Lower lobe of right lung (tissue), 2 donors: ENCODE measurements around the gene NTN3. TPM values are rescaled to one million over a fixed set of nuclear protein-coding genes. Genes with fewer than 3 reads are reported as not detected.

Experiments
- ATAC-seq, 2 donors: fragments of 200-7000 bp; cut with Tn5 transposase; one replicate each; pipeline ENCODE4 v1.9.1; 2020 to 2022; ENCODE audit warnings: mild to moderate bottlenecking in 2 of 2, moderate library complexity in 2 of 2
- DNase-seq: peaks from one replicate; pipeline ENCODE4 v3.0.0-alpha.2; 2020
- H3K27ac ChIP-seq: fragments of 200-600 bp; one replicate; pipeline ENCODE4 v1.8.0; 2022
- H3K27me3 ChIP-seq: fragments of 200-600 bp; one replicate; pipeline ENCODE4 v1.8.0; 2022; ENCODE audit warnings: low read depth
- H3K36me3 ChIP-seq: fragments of 200-600 bp; one replicate; pipeline ENCODE4 v1.8.0; 2022; ENCODE audit warnings: mild to moderate bottlenecking
- H3K4me1 ChIP-seq: fragments of 200-600 bp; one replicate; pipeline ENCODE4 v1.8.0; 2022
- H3K4me3 ChIP-seq: fragments of 200-600 bp; one replicate; pipeline ENCODE4 v1.8.0; 2022; ENCODE audit warnings: mild to moderate bottlenecking
- H3K9me3 ChIP-seq: fragments of 200-600 bp; one replicate; pipeline ENCODE4 v1.8.0; 2022
- CTCF ChIP-seq: fragments of 200-600 bp; IDR thresholded peaks from one replicate; pipeline ENCODE4 v1.8.0; 2022; ENCODE audit warnings: antibody characterized with exemption, mild to moderate bottlenecking
- intact Hi-C: fragments of 100-400 bp; cut with DNase I; formaldehyde crosslinking; loops from one replicate; pipeline ENCODE4 v1.11.0; 2022
- long read RNA-seq: library from polyadenylated mRNA; unstranded; transcript quantifications from one replicate; pipeline ENCODE4 v2.0.0, GENCODE V29; 2021
- total RNA-seq: library from RNA; stranded (reverse); fragmentation: NEBNext Ultra II Directional; extraction: Animal tissue kit (Norgen Biotek cat#: 25700); gene quantifications from one replicate; pipeline ENCODE4 v1.2.1, GENCODE V29; 2021
- donor health status: DM: no; HTN: yes; CAD: no; lungs with severe emphysema.

NTN3 gene
- 0.24 TPM for total RNA-seq
- long read RNA-seq: 0 reads

GRCh38 chr16:2471016-2471652 lies at the start of gene NTN3:
Gene NTN3, plus strand, starts transcription at chr16:2471297. Its CDS starts 405 bp downstream, at chr16:2471702.
- no peak for ATAC-seq
- DNase-seq: no peak
- Histone ChIP-seq H3K36me3 (no peaks in the 10 kb centered on the region), H3K27me3 (peaks cover 56% of the 10 kb centered on the region), H3K4me1 (peaks cover 53% of the 10 kb centered on the region), H3K27ac (no peak within 1 kb of the TSS), H3K4me3 (peak within 1 kb of the TSS; percentile 34), H3K9me3 (no peaks in the 10 kb centered on the region)
- intact Hi-C loops: no loop called here
- no peak for TF ChIP-seq CTCF

DNA sequence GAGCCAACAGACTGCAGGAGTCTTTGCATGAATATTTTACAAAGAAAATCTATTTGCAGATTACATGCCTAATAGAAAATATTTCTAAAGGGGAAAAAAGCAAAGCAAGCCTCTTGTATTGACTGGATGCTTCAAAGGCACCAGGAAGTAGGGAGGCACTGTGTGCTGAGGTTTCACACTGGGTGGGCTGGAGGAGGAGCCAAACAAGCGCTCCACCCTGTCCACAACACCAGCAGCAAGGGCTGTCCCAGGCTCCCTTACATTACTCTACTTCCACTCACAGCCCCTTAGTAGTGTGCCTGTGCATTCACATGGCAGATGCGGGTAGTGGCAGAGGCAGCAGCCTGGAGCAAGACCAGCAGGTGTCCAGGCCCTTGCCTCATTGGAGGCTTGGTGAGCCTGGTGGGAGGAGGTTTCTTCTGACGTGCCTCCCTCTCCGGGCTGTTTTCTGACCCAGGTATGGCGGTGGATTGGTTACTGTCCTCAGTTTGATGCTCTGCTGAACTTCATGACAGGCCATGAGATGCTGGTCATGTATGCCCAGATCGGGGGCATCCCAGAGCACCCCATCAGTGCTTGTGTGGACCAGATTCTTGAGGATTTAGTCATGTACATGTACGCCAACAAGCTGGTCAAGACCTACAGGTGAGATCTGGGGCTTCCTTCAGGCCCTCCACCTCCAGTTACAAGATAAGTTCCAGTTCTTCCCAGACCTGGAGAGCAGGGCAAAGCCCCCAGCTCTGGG lies 48.8 kb upstream of the NTN3 start:
- Histone ChIP-seq H3K36me3 (no peaks in the 10 kb centered on the region), H3K4me1 (peaks cover 5% of the 10 kb centered on the region), H3K27ac (no peak overlapping the region), H3K4me3 (no peak overlapping the region), H3K27me3 (no peaks in the 10 kb centered on the region), H3K9me3 (no peaks in the 10 kb centered on the region)
- no peak for TF ChIP-seq CTCF
- ATAC-seq: peak in 1 of 2 donors; percentile 7
- intact Hi-C loops: no loop called here
- no peak for DNase-seq

DNA sequence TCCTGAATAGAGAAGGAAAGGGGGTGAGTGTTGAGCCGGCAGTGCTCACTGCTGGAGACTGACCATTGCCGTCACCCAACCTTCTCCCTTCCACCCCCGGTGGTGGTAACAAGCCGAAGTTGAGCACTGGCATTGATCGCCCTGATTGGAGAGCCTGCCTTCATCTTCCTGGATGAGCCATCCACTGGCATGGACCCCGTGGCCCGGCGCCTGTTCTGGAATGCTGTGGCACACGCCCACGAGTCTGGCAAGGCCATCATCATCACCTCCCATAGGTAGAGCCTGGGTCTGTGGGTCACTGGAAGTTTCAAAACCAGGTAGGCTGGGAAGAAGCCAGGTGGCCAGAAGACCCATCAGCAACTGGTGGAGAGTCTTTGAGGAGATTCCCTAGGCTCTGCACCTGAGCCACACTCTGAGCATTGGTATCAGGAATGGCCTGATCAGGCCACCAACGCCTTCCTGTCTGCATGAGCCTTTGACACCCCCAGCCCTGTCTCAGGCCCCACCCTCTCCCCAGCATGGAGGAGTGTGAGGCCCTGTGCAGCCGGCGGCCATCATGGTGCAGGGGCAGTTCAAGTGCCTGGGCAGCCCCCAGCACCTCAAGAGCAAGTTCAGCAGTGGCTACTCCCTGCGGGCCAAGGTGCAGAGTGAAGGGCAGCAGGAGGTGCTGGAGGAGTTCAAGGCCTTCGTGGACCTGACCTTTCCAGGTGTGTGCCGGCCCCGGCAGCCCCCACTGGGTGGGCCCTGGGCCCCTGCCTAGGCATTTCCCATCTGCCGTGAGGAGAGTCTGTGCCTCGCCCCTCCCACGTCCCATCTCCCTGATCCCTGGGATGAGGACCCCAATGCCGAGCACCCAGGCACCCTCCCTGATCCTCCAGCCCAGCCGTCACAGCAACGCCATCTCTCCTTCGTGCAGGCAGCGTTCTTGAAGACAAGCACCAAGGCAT lies 46.8 kb upstream of the NTN3 start:
- Histone ChIP-seq H3K27ac (no peak overlapping the region), H3K36me3 (no peaks in the 10 kb centered on the region), H3K27me3 (no peaks in the 10 kb centered on the region), H3K9me3 (no peaks in the 10 kb centered on the region), H3K4me1 (peaks cover 14% of the 10 kb centered on the region), H3K4me3 (no peak overlapping the region)
- DNase-seq (no peak), ATAC-seq (no peak)
- no peak for TF ChIP-seq CTCF
- intact Hi-C loops: no loop called here

DNA sequence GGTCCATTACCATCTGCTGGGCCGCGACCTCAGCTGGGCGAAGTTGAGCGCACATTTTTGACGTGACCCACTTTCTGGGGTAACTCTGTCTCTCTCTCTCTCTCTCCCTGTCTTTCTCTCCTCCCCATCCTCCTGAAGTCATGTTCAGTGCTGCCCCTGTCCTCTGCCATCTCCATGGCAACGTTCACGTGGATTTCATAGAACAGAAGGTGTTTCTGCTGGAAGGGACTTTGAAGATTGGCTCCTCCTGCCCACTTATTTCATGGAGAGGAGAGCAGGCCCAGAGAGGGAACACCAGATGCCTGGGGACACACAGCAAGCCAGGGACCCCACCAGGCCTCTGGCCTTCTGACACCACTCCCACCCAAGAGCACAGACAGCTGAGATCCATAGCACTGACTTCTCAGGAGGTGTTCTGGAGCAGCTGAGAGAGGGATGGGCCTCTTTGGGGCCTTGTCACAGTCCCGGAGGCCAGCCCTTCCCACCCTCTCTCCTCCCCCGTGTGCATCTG lies 46.0 kb upstream of the NTN3 start:
- TF ChIP-seq CTCF: no peak
- H3K4me1 ChIP-seq: peaks cover 19% of the 10 kb centered on the region
- H3K9me3 ChIP-seq: no peaks in the 10 kb centered on the region
- DNase-seq: no peak
- H3K36me3 ChIP-seq: no peaks in the 10 kb centered on the region
- H3K27ac ChIP-seq: no peak overlapping the region
- intact Hi-C loops: no loop called here
- ATAC-seq: no peak
- no peaks in the 10 kb centered on the region for H3K27me3 ChIP-seq
- H3K4me3 ChIP-seq: no peak overlapping the region

- TF ChIP-seq CTCF: no peak
- H3K27me3 ChIP-seq: no peaks in the 10 kb centered on the region
- H3K36me3 ChIP-seq: no peaks in the 10 kb centered on the region
- no peak overlapping the region for H3K27ac ChIP-seq
- DNase-seq (no peak), ATAC-seq (no peak)
- intact Hi-C loops: no loop called here
- peaks cover 26% of the 10 kb centered on the region for H3K4me1 ChIP-seq
- no peak overlapping the region for H3K4me3 ChIP-seq
- H3K9me3 ChIP-seq: no peaks in the 10 kb centered on the region
These were observed 45.2 kb upstream of the NTN3 start for GRCh38 chr16:2425825-2426430.
